H9 (cell line): ENCODE results near the gene SCUBE1. TPM values are rescaled to one million over a fixed set of nuclear protein-coding genes. Genes with fewer than 3 reads are reported as not detected.
A peak's percentile ranks its signal among the peaks of the same experiment; 100 is the strongest.

Experiments used
- DNase-seq: peaks from one replicate; pipeline ENCODE4 v3.0.0-alpha.2; 2017
- H2AFZ ChIP-seq: one replicate; pipeline ENCODE4 v1.6.1; 2013; ENCODE audit warnings: mild to moderate bottlenecking, low read length, control low read depth, moderate library complexity
- H2AK5ac ChIP-seq: 2 replicates; pipeline ENCODE4 v1.6.1; 2013; ENCODE audit warnings: low read length, control low read depth, mixed read lengths; ENCODE audit not compliant: insufficient read length
- H2BK120ac ChIP-seq: one replicate; pipeline ENCODE4 v1.6.1; 2013; ENCODE audit warnings: low read depth, mild to moderate bottlenecking, low read length, control low read depth, inconsistent platforms; ENCODE audit not compliant: poor library complexity, severe bottlenecking
- H2BK12ac ChIP-seq: 2 replicates; pipeline ENCODE4 v1.6.1; 2013; ENCODE audit warnings: low read length, control low read depth, mixed read lengths, low read depth; ENCODE audit not compliant: insufficient read length
- H2BK15ac ChIP-seq: 2 replicates; pipeline ENCODE4 v1.6.1; 2013; ENCODE audit warnings: low read depth, low read length, control low read depth
- H2BK20ac ChIP-seq: one replicate; pipeline ENCODE4 v1.6.1; 2013; ENCODE audit warnings: low read depth, mild to moderate bottlenecking, low read length, control low read depth, inconsistent platforms; ENCODE audit not compliant: poor library complexity, severe bottlenecking
- H2BK5ac ChIP-seq: 2 replicates; pipeline ENCODE4 v1.6.1; 2013; ENCODE audit warnings: low read length, control low read depth, mixed read lengths; ENCODE audit not compliant: insufficient read length
- H3K14ac ChIP-seq: 2 replicates; pipeline ENCODE4 v1.6.1; 2013; ENCODE audit warnings: low read length, control low read depth; ENCODE audit not compliant: insufficient read depth
- H3K18ac ChIP-seq: 2 replicates; pipeline ENCODE4 v1.6.1; 2013; ENCODE audit warnings: low read depth, mild to moderate bottlenecking, mixed read lengths, low read length, control low read depth; ENCODE audit not compliant: insufficient read length
- H3K23ac ChIP-seq: 2 replicates; pipeline ENCODE4 v1.6.1; 2013; ENCODE audit warnings: low read length, control low read depth, mixed read lengths, low read depth; ENCODE audit not compliant: insufficient read length
- H3K23me2 ChIP-seq: 2 replicates; pipeline ENCODE4 v1.6.1; 2013; ENCODE audit warnings: low read depth, mild to moderate bottlenecking, mixed read lengths, low read length, control low read depth; ENCODE audit not compliant: insufficient read length, poor library complexity, severe bottlenecking
- H3K27ac ChIP-seq: 2 replicates; pipeline ENCODE4 v1.5.1; 2013; ENCODE audit warnings: low read length, control low read depth, mixed read lengths, low read depth; ENCODE audit not compliant: insufficient read length
- H3K27me3 ChIP-seq: 2 replicates; pipeline ENCODE4 v1.6.1; 2013; ENCODE audit warnings: low read length, control low read depth, inconsistent platforms; ENCODE audit not compliant: insufficient read depth
- H3K4ac ChIP-seq: 2 replicates; pipeline ENCODE4 v1.6.1; 2013; ENCODE audit warnings: low read depth, mild to moderate bottlenecking, control low read depth, inconsistent platforms, low read length, moderate library complexity
- H3K4me1 ChIP-seq: 2 replicates; pipeline ENCODE4 v1.6.1; 2013; ENCODE audit warnings: low read length, control low read depth, inconsistent platforms; ENCODE audit not compliant: insufficient read depth
- H3K4me2 ChIP-seq: 2 replicates; pipeline ENCODE4 v1.6.1; 2013; ENCODE audit warnings: low read length, control low read depth, mixed read lengths; ENCODE audit not compliant: insufficient read length, insufficient read depth
- H3K56ac ChIP-seq: 2 replicates; pipeline ENCODE4 v1.6.1; 2013; ENCODE audit warnings: low read depth, mild to moderate bottlenecking, mixed read lengths, low read length, control low read depth; ENCODE audit not compliant: insufficient read length
- H3K79me1 ChIP-seq: 2 replicates; pipeline ENCODE4 v1.6.1; 2013; ENCODE audit warnings: low read depth, mild to moderate bottlenecking, moderate library complexity, low read length, control low read depth, inconsistent platforms; ENCODE audit not compliant: insufficient read depth, poor library complexity, severe bottlenecking
- H3K79me2 ChIP-seq: 2 replicates; pipeline ENCODE4 v1.6.1; 2013; ENCODE audit warnings: low read length, control low read depth, inconsistent platforms; ENCODE audit not compliant: insufficient read depth
- H3K9ac ChIP-seq: 2 replicates; pipeline ENCODE4 v1.6.1; 2013; ENCODE audit warnings: low read length, control low read depth, mixed read lengths; ENCODE audit not compliant: insufficient read length; ENCODE audit errors: extremely low read depth
- H3K9me3 ChIP-seq: one replicate; pipeline ENCODE4 v1.6.1; 2013; ENCODE audit warnings: low read depth, low read length, inconsistent platforms; ENCODE audit not compliant: control insufficient read depth
- H3T11ph ChIP-seq: one replicate; pipeline ENCODE4 v1.6.1; 2013; ENCODE audit warnings: mild to moderate bottlenecking, low read length, control low read depth, inconsistent platforms
- H4K20me1 ChIP-seq: one replicate; pipeline ENCODE4 v1.6.1; 2013; ENCODE audit not compliant: control insufficient read depth, insufficient read length, insufficient read depth
- H4K5ac ChIP-seq: 2 replicates; pipeline ENCODE4 v1.6.1; 2013; ENCODE audit warnings: low read depth, mild to moderate bottlenecking, mixed read lengths, low read length, control low read depth; ENCODE audit not compliant: insufficient read length
- H4K8ac ChIP-seq: replicated peaks from 2 replicates; pipeline ENCODE4 v1.6.1; 2013; ENCODE audit warnings: low read length, control low read depth, mixed read lengths, low read depth; ENCODE audit not compliant: insufficient read length
- H4K91ac ChIP-seq: 2 replicates; pipeline ENCODE4 v1.6.1; 2013; ENCODE audit warnings: low read depth, mild to moderate bottlenecking, moderate library complexity, mixed read lengths, low read length, control low read depth; ENCODE audit not compliant: insufficient read length
- H3K27ac Mint-ChIP-seq, 3 experiments: 2 replicates in 2 of 3; 3 replicates in 1 of 3; pipeline ENCODE4 v1.8.0; 2020 to 2021; ENCODE audit warnings: mixed read lengths in 3 of 3, mild to moderate bottlenecking in 1 of 3, moderate library complexity in 1 of 3
- H3K27me3 Mint-ChIP-seq: 2 replicates; pipeline ENCODE4 v1.8.0; 2021; ENCODE audit warnings: low read depth, mild to moderate bottlenecking, moderate library complexity, mixed read lengths
- H3K36me3 Mint-ChIP-seq, 3 experiments: 2 replicates in 2 of 3; 3 replicates in 1 of 3; pipeline ENCODE4 v1.8.0; 2020 to 2021; ENCODE audit warnings: low read depth in 3 of 3, mixed read lengths in 3 of 3; ENCODE audit not compliant: insufficient read depth in 1 of 3
- H3K4me1 Mint-ChIP-seq, 2 experiments: 2 replicates each; pipeline ENCODE4 v1.8.0; 2020; ENCODE audit warnings: mixed read lengths in 2 of 2
- H3K4me3 Mint-ChIP-seq, 2 experiments: 2 replicates in 1 of 2; 3 replicates in 1 of 2; pipeline ENCODE4 v1.8.0; 2020 to 2021; ENCODE audit warnings: mild to moderate bottlenecking in 2 of 2, mixed read lengths in 2 of 2, moderate library complexity in 1 of 2
- H3K9me3 Mint-ChIP-seq, 2 experiments: 2 replicates in 1 of 2; 3 replicates in 1 of 2; pipeline ENCODE4 v1.8.0; 2020; ENCODE audit warnings: mild to moderate bottlenecking in 2 of 2, mixed read lengths in 2 of 2, moderate library complexity in 1 of 2
- WGBS: extraction: QIAGEN DNeasy Blood & Tissue Kit; methylation state at CpG from one replicate; pipeline ENCODE4 v1.1.7; 2013; ENCODE audit warnings: missing lambda C conversion rate, low lambda C conversion rate, mixed read lengths; ENCODE audit not compliant: insufficient read length; ENCODE audit errors: extremely low coverage; 5-methylcytosine and 5-hydroxymethylcytosine counted together
- total RNA-seq: library from RNA; stranded (reverse); gene quantifications from 2 replicates; pipeline ENCODE4 v1.2.1, GENCODE V29; 2021
- TF ChIP-seq, protein P1 (sequence below): fragments of 200-600 bp; sonication (generic); conservative IDR thresholded peaks from 3 replicates; pipeline ENCODE4 v1.8.0; 2021; ENCODE audit warnings: antibody characterized with exemption, mild to moderate bottlenecking

SCUBE1 gene
- total RNA-seq, 1 experiment from 2014 or later = 1.2 TPM

DNA sequence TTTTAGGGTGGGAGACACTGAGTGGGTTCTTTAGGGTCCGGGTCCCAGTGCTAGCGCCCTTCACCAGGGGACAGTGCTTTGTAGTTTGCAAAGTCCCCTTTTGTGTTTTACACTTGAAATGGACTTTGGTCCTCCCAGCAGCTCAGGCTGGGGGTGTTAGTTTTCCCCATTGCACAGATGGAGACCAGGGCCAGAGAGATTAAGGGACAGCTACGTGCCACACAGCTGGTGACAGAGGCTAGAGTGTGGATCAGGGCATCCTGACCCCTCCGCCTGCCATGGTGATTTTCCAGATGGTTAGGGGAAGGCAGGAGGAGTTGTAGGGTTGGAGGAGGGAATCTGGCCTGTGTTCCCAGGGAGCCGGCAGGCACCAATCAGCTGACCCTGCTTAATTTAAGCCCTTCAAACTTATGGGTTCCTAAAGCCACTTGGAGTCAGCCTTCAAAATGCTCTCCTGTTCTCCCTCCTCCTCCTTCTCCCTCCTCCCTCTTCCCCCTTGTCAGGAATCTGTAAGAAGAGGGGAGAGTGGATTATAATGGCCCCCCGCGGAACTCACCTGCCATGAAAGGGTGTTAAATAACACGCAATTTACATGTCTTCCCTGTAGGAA, 46.2 kb upstream of the SCUBE1 start:
- H3K79me2 ChIP-seq = no peaks in the 10 kb centered on the region
- Mint-ChIP-seq H3K4me3 (no peak overlapping the region), H3K36me3 (peaks cover 0 to 4% (median 0%) of the 10 kb centered on the region in 3 experiments; a peak in 1 of 7 replicates), H3K27ac (no peak overlapping the region), H3K27me3 (peaks cover 42% of the 10 kb centered on the region), H3K9me3 (peaks cover 0 to 6% of the 10 kb centered on the region in 2 experiments; a peak in 3 of 5 replicates), H3K4me1 (peaks cover 15 to 38% of the 10 kb centered on the region in 2 experiments)
- no peaks in the 10 kb centered on the region for H3K79me1 ChIP-seq
- no peak overlapping the region for H3K9ac ChIP-seq
- no peak overlapping the region for H2AK5ac ChIP-seq
- H3K4me1 ChIP-seq = no peaks in the 10 kb centered on the region
- H3K23ac ChIP-seq = no peak overlapping the region
- no peak overlapping the region for H3K14ac ChIP-seq
- no peak overlapping the region for H3K4me2 ChIP-seq
- no peak overlapping the region for H3K56ac ChIP-seq
- H4K20me1 ChIP-seq = no peaks in the 10 kb centered on the region
- WGBS = no CpG with 5 or more reads among the region's 8 CpGs
- H3K27me3 ChIP-seq = no peaks in the 10 kb centered on the region
- no peak for DNase-seq
- H2AFZ ChIP-seq = no peak overlapping the region
- no peak overlapping the region for H2BK20ac ChIP-seq
- H3K23me2 ChIP-seq = peaks cover 4% of the 10 kb centered on the region
- H4K8ac ChIP-seq = no peak overlapping the region
- no peak overlapping the region for H2BK5ac ChIP-seq
- H2BK120ac ChIP-seq = no peak overlapping the region
- H3K18ac ChIP-seq = peak overlapping the region; percentile 17
- TF ChIP-seq, protein P1, sequence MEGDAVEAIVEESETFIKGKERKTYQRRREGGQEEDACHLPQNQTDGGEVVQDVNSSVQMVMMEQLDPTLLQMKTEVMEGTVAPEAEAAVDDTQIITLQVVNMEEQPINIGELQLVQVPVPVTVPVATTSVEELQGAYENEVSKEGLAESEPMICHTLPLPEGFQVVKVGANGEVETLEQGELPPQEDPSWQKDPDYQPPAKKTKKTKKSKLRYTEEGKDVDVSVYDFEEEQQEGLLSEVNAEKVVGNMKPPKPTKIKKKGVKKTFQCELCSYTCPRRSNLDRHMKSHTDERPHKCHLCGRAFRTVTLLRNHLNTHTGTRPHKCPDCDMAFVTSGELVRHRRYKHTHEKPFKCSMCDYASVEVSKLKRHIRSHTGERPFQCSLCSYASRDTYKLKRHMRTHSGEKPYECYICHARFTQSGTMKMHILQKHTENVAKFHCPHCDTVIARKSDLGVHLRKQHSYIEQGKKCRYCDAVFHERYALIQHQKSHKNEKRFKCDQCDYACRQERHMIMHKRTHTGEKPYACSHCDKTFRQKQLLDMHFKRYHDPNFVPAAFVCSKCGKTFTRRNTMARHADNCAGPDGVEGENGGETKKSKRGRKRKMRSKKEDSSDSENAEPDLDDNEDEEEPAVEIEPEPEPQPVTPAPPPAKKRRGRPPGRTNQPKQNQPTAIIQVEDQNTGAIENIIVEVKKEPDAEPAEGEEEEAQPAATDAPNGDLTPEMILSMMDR = no peak
- H3K27ac ChIP-seq = no peak overlapping the region
- H2BK12ac ChIP-seq = no peak overlapping the region
- H4K5ac ChIP-seq = no peak overlapping the region
- no peak overlapping the region for H3K4ac ChIP-seq
- no peak overlapping the region for H3T11ph ChIP-seq
- no peaks in the 10 kb centered on the region for H3K9me3 ChIP-seq
- H2BK15ac ChIP-seq = no peak overlapping the region
- H4K91ac ChIP-seq = no peak overlapping the region
